GM18873 (cell line): ENCODE results near the gene CSNK2A3.

Experiments used
- ATAC-seq: cut with Tn5 transposase; IDR thresholded peaks from one replicate; pipeline ENCODE4 v1.9.1; 2021; ENCODE audit warnings: mild to moderate bottlenecking, moderate library complexity, moderate number of reproducible peaks; ENCODE audit not compliant: unreplicated experiment, low FRiP score

The CSNK2A3 gene

DNA sequence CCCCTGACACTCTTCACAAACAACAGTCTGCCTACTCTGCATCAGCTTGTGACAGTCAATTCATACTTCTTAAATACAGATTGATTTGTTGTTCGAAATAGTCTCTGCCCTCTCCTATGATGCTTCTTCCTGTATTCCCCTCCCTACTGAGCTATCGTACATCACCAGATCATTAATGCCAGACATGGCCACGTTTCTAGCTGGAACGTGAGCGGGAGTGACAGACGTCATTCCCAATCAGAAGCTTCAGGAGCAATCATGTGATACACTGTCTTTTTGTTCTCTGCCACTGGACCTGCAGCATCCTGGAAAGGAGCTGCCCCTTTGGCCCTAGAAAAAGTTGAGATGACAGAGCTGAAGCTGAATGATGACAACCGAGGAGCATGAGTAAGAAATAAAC lies 48.5 kb downstream of the CSNK2A3 start:
- ATAC-seq = no peak

DNA sequence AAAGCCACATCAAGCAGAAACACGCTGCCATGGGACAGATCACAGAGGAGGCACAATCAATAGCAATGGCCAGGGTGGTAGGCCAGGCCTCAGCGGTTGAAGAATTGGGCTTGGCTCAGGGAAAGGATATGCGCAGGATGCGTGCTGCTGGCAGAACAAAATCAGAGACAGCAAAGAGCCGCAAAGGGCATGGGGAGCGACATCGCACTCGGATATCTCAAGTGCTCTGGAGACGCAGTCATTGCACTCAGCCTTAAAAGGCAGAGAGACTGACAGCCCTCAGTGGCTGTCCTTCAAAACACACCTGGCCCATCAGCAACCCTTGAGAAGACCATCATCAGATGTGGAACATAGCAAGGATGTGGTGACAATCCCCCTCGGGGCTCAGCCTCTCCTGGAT lies 50.5 kb downstream of the CSNK2A3 start:
- no peak for ATAC-seq
